Occipital lobe (tissue), 1 donor: ENCODE measurements around the gene CCDC51. TPM values are rescaled to one million over a fixed set of nuclear protein-coding genes. Genes with fewer than 3 reads are reported as not detected.

ENCODE experiments used
- total RNA-seq: library from RNA; depleted of rRNA; stranded (reverse); fragments of >200 nt; gene quantifications from one replicate; pipeline ENCODE4 v1.2.3, GENCODE V29; 2014

The CCDC51 gene
- total RNA-seq, 1 donor from 2014 or later = 7.5 TPM

Other genes starting within 250 kb of the CCDC51 start
- gene CAMP, start 216.6 kb downstream of the CCDC51 start, total RNA-seq = not detected
- gene ZNF589, start 199.0 kb downstream of the CCDC51 start, total RNA-seq = 26.8 TPM
- 26.0 TPM for gene NME6, start 138.8 kb downstream of the CCDC51 start, total RNA-seq
- gene SPINK8, start 106.5 kb downstream of the CCDC51 start, total RNA-seq = not detected
- 2.5 TPM for gene FBXW12, start 67.9 kb downstream of the CCDC51 start, total RNA-seq
- gene PLXNB1, start 10.0 kb downstream of the CCDC51 start, total RNA-seq = 26.8 TPM
- gene TMA7, start 138 bp upstream of the CCDC51 start, total RNA-seq = 61.3 TPM
- 5.9 TPM for gene ATRIP, start 6.6 kb upstream of the CCDC51 start, total RNA-seq
- gene SHISA5, start 64.1 kb upstream of the CCDC51 start, total RNA-seq = 72.5 TPM
- 19.2 TPM for gene PFKFB4, start 116.7 kb upstream of the CCDC51 start, total RNA-seq
- gene UCN2, start 123.7 kb upstream of the CCDC51 start, total RNA-seq = not detected
- gene COL7A1, start 155.2 kb upstream of the CCDC51 start, total RNA-seq = 1.9 TPM
- 124 TPM for gene UQCRC1, start 169.5 kb upstream of the CCDC51 start, total RNA-seq
- gene TMEM89, start 181.7 kb upstream of the CCDC51 start, total RNA-seq = not detected
- gene SLC26A6, start 195.3 kb upstream of the CCDC51 start, total RNA-seq = 4.5 TPM
- gene CELSR3, start 222.8 kb upstream of the CCDC51 start, total RNA-seq = 34.5 TPM
- gene NCKIPSD, start 245.8 kb upstream of the CCDC51 start, total RNA-seq = 8.4 TPM